T-helper 1 cell (primary cell): ENCODE results near the gene ATL3.
"Not testable (repeated sequence)": the region's sequence is repeated elsewhere in the genome, so short reads cannot be mapped to it uniquely, and the experiment has no call there.

Experiments
- DNase-seq, 5 donors: peaks; one replicate each; pipeline ENCODE4 v3.0.0-alpha.2; 2012 to 2020
- total RNA-seq, 4 donors: gene quantifications; one replicate each; lab custom pipeline; 2026; lab: John Stamatoyannopoulos, UW

Gene ATL3
- 70.6 to 97.2 (median 80.6) reads per million in 4 donors for total RNA-seq

GRCh38 chr11:63671322-63672155, at the start of gene ATL3:
Gene ATL3, minus strand, starts transcription at chr11:63671376. Its CDS starts 41 bp downstream, at chr11:63671335.
- DNase-seq: peak; percentile 87 to 95 (median 92)

- DNase-seq: no peak
Measured at GRCh38 chr11:63720611-63721010, 49.4 kb upstream of the ATL3 start.

DNA sequence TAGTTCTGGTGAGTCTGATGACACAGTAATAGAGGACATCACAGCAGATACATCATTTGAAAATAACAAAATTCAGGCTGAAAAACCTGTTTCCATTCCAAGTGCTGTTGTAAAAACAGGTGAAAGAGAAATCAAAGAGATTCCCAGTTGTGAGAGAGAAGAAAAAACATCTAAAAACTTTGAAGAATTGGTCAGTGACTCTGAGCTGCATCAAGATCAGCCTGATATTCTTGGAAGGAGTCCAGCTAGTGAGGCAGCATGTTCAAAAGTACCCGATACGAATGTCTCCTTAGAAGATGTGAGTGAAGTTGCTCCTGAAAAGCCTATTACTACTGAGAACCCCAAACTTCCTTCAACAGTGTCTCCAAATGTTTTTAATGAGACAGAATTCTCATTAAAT, 48.8 kb upstream of the ATL3 start:
- DNase-seq: no peak

DNA sequence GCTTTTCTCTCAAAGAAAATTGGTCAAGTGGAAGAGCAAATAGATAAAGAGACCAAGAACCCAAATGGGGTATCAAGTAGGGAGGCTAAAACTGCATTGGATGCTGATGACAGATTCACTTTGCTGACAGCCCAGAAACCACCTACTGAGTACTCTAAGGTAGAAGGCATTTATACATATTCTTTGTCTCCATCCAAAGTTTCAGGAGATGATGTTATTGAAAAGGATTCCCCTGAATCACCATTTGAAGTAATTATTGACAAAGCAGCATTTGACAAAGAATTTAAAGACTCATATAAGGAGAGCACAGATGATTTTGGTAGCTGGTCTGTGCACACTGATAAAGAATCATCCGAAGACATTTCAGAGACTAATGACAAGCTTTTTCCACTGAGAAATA, 47.8 kb upstream of the ATL3 start:
- DNase-seq: no peak

DNA sequence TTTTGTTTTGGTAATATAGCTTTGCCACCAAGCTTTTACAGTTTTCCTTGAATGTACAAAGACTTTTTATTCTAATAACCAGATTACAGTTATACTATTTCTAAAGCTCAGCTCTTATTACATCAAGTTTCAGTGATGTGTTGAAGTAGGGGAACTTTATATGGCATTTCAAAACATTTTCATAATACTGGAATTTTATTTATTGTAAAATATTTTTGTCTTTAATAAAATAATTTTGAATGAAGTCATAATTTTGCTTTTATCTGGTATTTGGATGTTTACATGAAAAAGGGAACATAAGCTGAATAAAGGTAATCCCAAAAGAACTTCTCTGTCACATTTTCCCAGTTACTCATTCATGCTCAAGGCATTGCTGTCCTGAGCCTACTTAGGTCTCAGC, 44.9 kb upstream of the ATL3 start:
- no peak for DNase-seq

DNA sequence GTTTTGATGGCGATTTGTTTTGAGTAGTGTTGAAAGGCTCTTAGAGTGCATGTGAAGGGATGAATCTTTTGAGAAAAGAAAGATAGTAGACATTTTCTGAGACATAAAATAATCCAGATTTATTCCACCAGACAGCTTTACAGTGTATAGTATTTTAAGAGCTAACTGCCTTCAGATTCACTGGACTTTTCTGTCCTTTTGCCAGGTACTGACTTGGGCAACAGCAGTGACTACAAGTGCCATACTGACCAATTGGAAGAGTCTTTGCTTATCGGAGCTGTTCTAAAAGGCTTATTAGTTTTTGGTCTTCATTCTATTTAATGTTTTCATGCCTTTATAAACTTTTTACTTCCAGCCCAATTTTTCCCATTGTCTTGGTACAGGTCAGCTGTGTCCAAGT, 42.6 kb upstream of the ATL3 start:
- no peak for DNase-seq

GRCh38 chr11:63711838-63712237, 40.7 kb upstream of the ATL3 start:
- DNase-seq: no peak

DNA sequence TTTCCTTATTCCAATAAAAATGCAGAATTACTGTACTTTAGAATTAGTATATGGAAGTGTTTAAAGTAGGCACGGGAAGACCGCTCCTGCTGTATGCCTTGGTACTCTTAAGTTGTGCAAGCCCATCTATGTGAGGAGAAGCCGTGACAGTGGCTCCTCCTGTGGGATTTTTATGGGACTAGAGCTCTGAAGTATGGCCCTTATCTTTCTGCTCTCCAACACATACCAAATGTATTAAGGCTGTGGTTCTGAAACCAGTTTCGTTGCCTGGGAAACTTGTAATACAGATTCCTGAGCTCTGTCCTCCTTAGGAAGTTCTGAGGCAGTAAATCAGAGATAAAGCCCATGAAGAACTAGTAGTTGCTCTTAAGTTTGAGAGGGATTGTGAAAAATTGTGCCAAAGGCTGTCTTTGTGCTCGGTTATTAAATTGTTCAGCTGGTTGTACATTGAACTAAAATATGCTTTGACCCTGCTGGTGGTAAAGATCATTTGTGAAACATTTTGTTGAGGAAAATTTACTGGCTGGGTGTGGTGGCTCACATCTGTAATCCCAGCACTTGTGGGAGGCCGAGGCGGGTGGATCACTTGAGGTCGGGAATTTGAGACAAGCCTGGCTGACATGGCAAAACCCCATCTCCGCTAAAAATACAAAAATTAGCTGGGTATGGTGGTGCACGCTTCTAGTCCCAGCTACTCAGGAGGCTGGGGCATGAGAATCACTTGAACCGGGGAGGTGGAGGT, 39.5 kb upstream of the ATL3 start:
- DNase-seq: no peak

DNA sequence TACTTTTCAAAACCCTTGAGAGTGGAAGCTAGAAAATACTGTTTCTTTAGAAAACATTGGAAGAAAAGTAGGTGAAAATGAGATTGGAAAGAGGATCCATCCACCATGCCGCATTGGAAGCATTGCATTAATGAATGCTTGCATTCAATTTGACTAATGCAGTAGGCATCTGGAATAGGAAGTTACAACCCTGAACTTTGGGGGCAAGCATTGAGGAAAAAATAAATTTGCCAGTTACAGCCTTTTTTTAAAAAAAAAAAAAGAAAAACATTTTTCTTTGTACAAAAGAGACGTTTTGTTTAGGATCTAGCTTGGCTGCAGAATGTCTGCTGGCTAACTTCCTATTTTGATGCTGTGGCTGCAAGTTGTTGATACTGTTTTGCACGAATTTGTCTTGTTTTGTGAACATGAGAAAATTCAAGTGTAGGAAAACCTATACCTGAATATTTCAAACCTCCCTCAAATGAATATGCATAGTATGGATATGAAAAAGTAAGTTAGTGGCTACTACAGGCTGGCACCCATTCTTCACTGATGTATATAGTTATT, 38.2 kb upstream of the ATL3 start:
- no peak for DNase-seq

DNA sequence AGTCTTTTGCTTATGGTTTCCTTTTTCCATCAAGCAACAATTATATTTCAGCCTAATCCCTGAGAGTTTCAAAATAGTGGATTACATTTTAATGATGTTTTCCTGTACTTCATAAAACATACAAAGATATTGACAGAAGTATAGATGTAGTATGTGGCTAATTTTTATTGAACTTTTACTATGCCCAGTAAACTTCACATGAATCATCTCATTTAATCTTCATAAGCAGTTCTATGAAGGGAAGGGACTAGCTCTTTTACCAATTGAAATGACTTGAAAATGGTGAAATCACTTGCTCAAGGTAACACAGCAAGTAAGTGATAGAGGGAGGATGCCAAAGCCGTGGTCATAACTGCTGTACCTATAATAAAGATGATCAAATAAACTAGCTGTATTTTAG, 37.6 kb upstream of the ATL3 start:
- no peak for DNase-seq

GRCh38 chr11:63705526-63705925, 34.4 kb upstream of the ATL3 start:
- DNase-seq: no peak

DNA sequence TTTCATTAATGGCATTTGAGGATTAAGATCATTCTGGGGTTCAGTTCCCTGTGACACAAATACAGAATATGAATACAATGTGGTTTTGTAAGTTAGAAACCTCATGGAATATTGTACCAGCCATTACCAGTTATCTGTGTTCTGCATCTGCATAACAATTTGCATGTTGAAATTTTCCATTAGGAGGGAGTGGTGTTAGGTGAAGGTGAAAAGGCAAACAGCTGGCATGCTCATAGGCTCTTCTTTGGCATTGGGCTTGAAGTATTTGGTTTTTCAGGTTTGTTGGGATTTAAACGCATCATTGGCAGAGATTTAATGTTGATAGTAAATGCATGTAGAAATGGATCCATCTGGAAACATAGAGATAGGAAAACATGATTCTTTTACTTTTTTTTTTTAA, 28.7 kb upstream of the ATL3 start:
- no peak for DNase-seq

- no peak for DNase-seq
Measured at GRCh38 chr11:63698976-63699733, 28.0 kb upstream of the ATL3 start.

DNA sequence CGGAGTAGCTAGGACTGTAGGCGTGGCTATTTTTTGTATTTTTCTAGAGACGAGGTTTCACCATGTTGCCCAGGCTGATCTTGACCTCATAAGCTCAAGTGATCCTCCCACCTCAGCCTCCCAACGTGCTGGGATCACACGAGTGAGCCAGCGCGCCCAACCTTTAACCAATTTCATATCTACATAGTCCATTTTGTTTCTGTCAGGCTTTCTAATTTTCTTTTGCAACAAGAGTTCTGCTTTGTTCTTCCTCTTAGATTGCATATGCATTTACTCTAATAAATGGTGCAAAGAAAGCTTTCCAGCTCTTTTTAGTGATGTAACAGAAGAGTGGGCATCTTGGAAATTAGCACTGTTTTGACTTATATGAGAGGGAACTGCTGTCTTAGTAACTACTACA, 23.4 kb upstream of the ATL3 start:
- DNase-seq: no peak

- DNase-seq: peak in 1 of 5 donors; percentile 33
Measured at GRCh38 chr11:63687845-63688244, 16.7 kb upstream of the ATL3 start.

GRCh38 chr11:63686926-63687325, 15.8 kb upstream of the ATL3 start:
- no peak for DNase-seq

DNA sequence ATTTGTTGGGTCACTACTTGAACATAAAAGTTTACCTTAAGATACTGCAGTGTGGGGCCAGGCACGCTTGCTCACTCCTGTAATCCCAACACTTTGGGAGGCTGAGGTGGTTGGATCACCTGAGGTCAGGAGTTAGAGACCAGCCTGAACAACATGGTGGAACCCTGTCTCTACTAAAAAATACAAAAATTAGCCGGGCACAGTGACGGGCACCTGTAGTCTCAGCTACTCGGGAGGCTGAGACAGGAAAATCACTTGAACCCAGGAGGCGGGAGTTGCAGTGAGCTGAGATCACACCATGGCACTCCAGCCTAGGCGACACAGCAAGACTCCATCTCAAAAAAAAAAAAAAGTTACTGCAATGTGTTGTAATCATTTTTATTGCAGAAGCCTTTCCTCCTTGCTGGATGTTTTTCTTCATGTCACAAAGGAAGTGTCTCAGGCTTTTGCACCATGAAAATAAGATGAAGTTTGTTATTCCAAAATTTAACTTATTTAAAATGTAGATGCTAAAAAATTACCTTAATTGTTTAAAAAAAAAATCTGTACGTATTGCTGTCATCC, 14.1 kb upstream of the ATL3 start:
- not testable (repeated sequence) for DNase-seq

DNA sequence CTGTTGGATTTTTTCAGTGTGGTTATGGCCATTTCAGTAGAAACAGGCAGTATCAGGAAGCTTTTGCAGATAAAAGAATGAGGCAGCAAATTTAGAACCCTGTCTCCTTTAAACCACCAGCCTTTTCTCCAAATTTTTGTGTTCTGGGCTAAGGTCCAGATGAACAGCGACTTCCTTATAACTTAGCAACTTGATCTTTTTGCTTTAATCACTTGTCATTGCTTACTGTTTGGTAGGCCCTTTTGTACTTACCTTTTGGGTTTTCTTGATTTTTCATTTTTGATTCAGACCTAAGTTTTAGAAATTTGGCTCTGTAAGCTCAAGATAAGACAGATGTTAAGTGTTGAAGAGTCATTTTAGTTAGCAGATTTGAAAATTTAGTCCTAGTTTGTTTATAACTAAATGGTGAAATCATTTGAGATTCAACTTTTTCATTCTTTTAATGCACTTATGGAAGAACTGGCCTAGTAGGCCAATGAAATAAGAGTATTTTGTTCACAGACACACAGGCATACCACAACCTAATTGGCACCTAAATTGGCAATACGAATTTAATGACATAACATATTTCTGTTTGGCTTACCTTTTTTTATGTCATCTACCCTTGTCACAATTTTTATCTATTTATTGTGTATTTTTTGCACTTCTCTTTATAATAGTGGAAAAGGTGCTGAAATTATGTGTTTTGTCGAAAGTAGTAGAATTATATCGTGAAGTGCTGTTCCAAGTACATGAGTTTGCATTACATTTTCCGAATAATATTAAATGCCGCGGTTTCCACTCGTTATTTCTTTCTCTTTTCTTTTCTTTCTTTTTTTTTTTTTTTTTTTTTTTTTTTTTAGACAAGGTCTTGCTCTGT, 12.2 kb upstream of the ATL3 start:
- no peak for DNase-seq

DNA sequence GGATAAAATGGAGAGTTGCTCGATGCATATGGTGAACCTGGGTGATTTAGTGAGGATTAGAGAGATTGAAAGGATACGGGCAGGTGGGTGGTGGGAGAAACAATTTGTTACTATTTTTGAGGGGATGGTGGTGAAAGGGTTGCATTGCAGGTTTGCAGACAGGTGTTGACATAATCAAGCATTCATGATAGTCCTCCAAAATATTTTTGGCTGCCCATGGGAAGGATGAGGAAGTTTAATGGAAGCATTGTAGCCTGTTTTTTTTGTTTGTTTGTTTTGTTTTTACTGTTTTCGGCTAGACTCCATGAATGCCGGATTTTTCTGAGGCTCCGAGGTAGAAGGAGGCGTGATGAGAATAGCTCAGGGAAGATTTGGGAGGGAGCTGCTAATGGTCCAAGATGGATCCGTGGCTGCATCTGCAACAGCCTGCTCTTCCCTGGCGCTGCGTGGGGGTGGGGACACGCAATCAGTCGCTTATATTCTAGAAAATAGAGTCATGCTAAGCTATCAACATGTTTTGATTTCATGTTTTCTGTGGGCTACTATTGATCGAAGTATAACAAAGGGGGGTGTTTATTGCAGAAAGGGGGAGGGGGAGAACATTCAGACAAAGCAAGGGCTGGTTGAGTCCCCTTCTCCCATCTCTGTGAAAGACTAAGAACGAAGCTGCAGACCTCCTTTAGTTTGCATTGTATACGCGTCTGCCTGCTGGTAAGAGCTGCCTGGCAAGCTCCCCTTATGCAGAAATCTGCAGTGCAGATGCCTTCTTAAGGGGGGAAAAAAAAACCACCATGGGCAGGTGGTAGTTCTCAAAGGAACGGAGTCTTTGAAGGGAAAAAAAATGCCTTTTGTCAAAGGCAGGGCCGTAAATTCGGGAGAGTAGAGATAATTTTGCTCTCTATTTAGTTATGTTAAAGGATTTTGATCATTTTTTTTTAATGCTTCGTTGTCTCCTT, 11.2 kb upstream of the ATL3 start:
- no peak for DNase-seq

GRCh38 chr11:63681321-63682065, 10.3 kb upstream of the ATL3 start, which contains the start of gene RTN3:
Gene RTN3, plus strand, starts transcription at chr11:63681500. Its CDS starts 137 bp downstream, at chr11:63681637.
- peak; percentile 97 to 100 (median 98) for DNase-seq
